ENCODE measurements around the gene RIMKLA. TPM values are rescaled to one million over a fixed set of nuclear protein-coding genes. Genes with fewer than 3 reads are reported as not detected.

The RIMKLA gene, protein sequence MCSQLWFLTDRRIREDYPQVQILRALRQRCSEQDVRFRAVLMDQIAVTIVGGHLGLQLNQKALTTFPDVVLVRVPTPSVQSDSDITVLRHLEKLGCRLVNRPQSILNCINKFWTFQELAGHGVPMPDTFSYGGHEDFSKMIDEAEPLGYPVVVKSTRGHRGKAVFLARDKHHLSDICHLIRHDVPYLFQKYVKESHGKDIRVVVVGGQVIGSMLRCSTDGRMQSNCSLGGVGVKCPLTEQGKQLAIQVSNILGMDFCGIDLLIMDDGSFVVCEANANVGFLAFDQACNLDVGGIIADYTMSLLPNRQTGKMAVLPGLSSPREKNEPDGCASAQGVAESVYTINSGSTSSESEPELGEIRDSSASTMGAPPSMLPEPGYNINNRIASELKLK
- polyA plus RNA-seq: 4.9 TPM in 2 replicates

GRCh38 chr1:42380586-42381279, at the start of gene RIMKLA:
RIMKLA (plus strand) TSS chr1:42380792; CDS start chr1:42380935, 143 bp downstream.

DNA sequence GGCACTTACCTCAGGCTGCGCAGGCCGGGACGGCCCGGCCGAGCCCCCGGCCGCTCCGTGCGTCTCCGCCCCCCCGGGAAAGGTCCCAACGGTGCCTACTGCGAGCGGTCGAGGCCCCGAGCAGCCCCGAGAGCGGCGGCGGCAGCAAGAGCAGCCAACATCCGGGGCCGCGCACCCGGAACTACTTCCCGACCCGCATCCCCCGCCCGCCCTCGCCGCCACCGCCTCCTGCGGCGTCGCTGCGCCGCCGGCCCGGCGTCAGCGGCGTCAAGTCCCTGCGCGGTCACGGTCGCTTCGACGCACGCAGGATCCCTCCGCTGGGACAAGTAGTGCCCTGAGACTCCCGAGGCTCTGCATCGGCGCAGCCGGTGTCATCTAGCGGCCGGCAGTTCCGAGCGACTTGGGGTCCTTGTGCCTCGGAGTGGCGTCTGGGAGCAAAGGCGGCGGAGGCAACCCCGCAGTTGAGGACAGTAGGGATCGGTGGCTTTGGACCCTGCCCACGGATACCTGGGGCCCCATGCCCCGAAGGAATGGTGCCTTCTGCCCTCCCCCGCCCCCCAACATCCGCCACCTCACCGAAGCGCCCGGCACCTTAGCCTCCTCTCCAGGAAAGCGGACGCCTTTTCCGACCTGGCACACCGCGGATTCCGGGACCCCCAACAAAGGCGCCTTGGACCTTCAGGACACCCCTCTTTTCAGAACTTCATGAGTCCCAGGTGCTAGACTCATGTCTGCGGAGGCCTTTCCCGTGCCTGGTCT, 45.4 kb upstream of the RIMKLA start, which contains the start of gene FOXJ3:
Gene FOXJ3, minus strand, starts transcription at position 186 of the 759 bp plus-strand sequence. CDS start 24,142 bp downstream, outside the sequence.

DNA sequence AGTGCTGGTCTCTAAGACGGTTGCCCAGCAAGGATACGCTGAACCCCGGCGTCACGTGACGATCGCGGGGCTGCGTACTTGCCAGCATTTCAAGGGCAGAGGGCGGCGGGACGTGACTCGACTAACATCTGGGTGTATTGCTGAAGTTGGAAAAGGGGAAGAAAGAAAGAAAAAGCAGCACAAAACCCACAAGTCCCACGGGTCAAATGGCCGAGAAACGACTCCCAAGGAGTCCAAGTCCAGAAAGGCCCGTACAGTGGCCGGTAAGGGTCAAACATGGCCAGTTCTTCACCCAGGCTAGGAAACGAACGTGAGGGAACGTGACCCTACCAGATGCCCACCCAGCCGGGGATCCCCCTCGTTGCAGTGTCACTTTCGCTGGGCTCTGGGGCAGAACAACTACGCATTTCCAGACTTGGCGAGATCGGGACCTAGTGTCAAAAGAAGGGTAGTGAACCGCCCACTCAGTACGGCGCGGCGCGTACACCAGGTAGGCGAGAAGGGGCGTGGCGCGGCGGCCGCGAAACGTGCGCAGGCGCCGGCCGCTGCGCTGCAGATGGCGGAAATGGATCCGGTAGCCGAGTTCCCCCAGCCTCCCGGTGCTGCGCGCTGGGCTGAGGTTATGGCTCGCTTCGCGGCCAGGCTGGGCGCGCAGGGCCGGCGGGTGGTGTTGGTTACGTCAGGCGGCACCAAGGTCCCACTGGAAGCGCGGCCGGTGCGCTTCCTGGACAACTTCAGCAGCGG, 75.6 kb downstream of the RIMKLA start, which contains the start of the genes PPCS and ZMYND12:
Gene PPCS, plus strand, starts transcription at position 534 of the 744 bp plus-strand sequence. Its CDS starts 23 bp downstream, at position 557.
Gene ZMYND12, minus strand, starts transcription at position 13 of the 744 bp plus-strand sequence. CDS start 25 bp downstream, outside the sequence.

GRCh38 chr1:42462828-42463763, 82.5 kb downstream of the RIMKLA start, which contains the start of gene CCDC30:
CCDC30 (plus strand) TSS chr1:42463286; CDS start chr1:42480552, 17,266 bp downstream.

Other genes starting within 250 kb of the RIMKLA start
- gene GUCA2B, start 227.4 kb upstream of the RIMKLA start, polyA plus RNA-seq: not detected in 2 replicates
- gene GUCA2A, start 216.0 kb upstream of the RIMKLA start, polyA plus RNA-seq: not detected in 2 replicates
- gene FOXJ3, start 45.6 kb upstream of the RIMKLA start, polyA plus RNA-seq: 17.1 and 19.9 TPM in 2 replicates
- 4.7 and 9.0 TPM in 2 replicates for gene ZMYND12, start 75.2 kb downstream of the RIMKLA start, polyA plus RNA-seq
- 110 and 116 TPM in 2 replicates for gene PPCS, start 75.8 kb downstream of the RIMKLA start, polyA plus RNA-seq
- gene CCDC30, start 82.5 kb downstream of the RIMKLA start, polyA plus RNA-seq: 5.3 and 10.0 TPM in 2 replicates